Uterus (tissue), 4 donors: ENCODE measurements around the gene TBX2. TPM values are rescaled to one million over a fixed set of nuclear protein-coding genes. Genes with fewer than 3 reads are reported as not detected.

ENCODE experiments used
- DNase-seq, 2 donors: peaks; one replicate each; pipeline ENCODE4 v3.0.0-alpha.2; 2019 to 2020
- H3K27ac ChIP-seq, 2 donors: fragments of 200-600 bp; sonication (generic); 1 replicate in 1 of 2; 2 replicates in 1 of 2; pipeline ENCODE4 v1.5.1; 2016 to 2018
- H3K27me3 ChIP-seq, 2 donors: fragments of 200-600 bp; sonication (generic); one replicate each; pipeline ENCODE4 v1.5.1; 2018 to 2019; ENCODE audit warnings: control low read depth in 1 of 2
- H3K36me3 ChIP-seq, 2 donors: fragments of 200-600 bp; sonication (generic); one replicate each; pipeline ENCODE4 v1.5.1; 2019; ENCODE audit warnings: control low read depth in 1 of 2
- H3K4me1 ChIP-seq, 2 donors: fragments of 200-600 bp; sonication (generic); one replicate each; pipeline ENCODE4 v1.5.1; 2018 to 2019; ENCODE audit warnings: control low read depth in 1 of 2
- H3K4me3 ChIP-seq, 2 donors: fragments of 200-600 bp; sonication (generic); 1 replicate in 1 of 2; 2 replicates in 1 of 2; pipeline ENCODE4 v1.5.1; 2018 to 2019; ENCODE audit warnings: mild to moderate bottlenecking in 1 of 2
- H3K9me3 ChIP-seq, 2 donors: fragments of 200-600 bp; sonication (generic); one replicate each; pipeline ENCODE4 v1.5.1; 2019; ENCODE audit warnings: control low read depth in 1 of 2
- CTCF ChIP-seq, 4 experiments: fragments of 200-600 bp in 2 of 4; fragments of 450-650 bp in 2 of 4; sonication (generic) in 2 of 4; IDR thresholded peaks; one replicate each; pipeline ENCODE4 v1.5.1; 2016 to 2019; ENCODE audit warnings: antibody characterized with exemption in 4 of 4, mild to moderate bottlenecking in 2 of 4, moderate library complexity in 1 of 4
- POLR2A ChIP-seq, 2 donors: fragments of 450-650 bp; IDR thresholded peaks; one replicate each; pipeline ENCODE4 v1.6.1; 2016; ENCODE audit warnings: antibody characterized with exemption in 2 of 2, mild to moderate bottlenecking in 1 of 2, moderate library complexity in 1 of 2
- intact Hi-C: fragments of 100-400 bp; cut with DNase I; formaldehyde crosslinking; loops from one replicate; pipeline ENCODE4 v1.15.1; 2023; ENCODE audit warnings: low total_unique reads
- total RNA-seq, 4 donors: library from RNA; depleted of rRNA in 3 of 4; stranded (reverse); fragments of >200 nt in 3 of 4; gene quantifications; one replicate each; pipeline versions ENCODE4 v1.1.0 to v1.2.4, GENCODE V29; 2014 to 2023
- donor health status: DM: yes; HTN: yes; CAD: no.

The TBX2 gene
- total RNA-seq, 4 donors from 2014 or later = 0.29 to 40.5 (median 27.4) TPM

GRCh38 chr17:61455324-61456060 is 55.8 kb downstream of the TBX2 start:
- Histone ChIP-seq H3K4me3 (no peak overlapping the region), H3K27me3 (peaks cover 25 to 66% of the 10 kb centered on the region in 2 donors), H3K27ac (no peak overlapping the region), H3K4me1 (peaks cover 0 to 11% of the 10 kb centered on the region in 2 donors), H3K9me3 (no peaks in the 10 kb centered on the region), H3K36me3 (no peaks in the 10 kb centered on the region)
- no peak for DNase-seq
- intact Hi-C loops = no loop called here
- no peak for TF ChIP-seq POLR2A (IDR thresholded peaks at IDR 0.05)
- no peak for TF ChIP-seq CTCF (IDR thresholded peaks at IDR 0.05)

GRCh38 chr17:61456061-61456681 is 56.5 kb downstream of the TBX2 start:
- H3K27me3 ChIP-seq = peaks cover 25 to 60% of the 10 kb centered on the region in 2 donors

GRCh38 chr17:61456688-61457225 is 57.1 kb downstream of the TBX2 start:
- Histone ChIP-seq H3K4me3 (no peak overlapping the region), H3K9me3 (no peaks in the 10 kb centered on the region), H3K36me3 (no peaks in the 10 kb centered on the region), H3K27ac (no peak overlapping the region), H3K27me3 (peaks cover 22 to 61% of the 10 kb centered on the region in 2 donors), H3K4me1 (peaks cover 0 to 10% of the 10 kb centered on the region in 2 donors)
- intact Hi-C loops = no loop called here
- TF ChIP-seq POLR2A (IDR thresholded peaks at IDR 0.05) = no peak
- TF ChIP-seq CTCF (IDR thresholded peaks at IDR 0.05) = no peak
- DNase-seq = no peak

More at GRCh38 chr17:61456061-61456681, 56.5 kb downstream of the TBX2 start:
- intact Hi-C loops = no loop called here
- Histone ChIP-seq H3K4me3 (no peak overlapping the region), H3K27ac (no peak overlapping the region), H3K9me3 (no peaks in the 10 kb centered on the region), H3K36me3 (no peaks in the 10 kb centered on the region), H3K4me1 (peaks cover 0 to 11% of the 10 kb centered on the region in 2 donors)
- TF ChIP-seq CTCF (IDR thresholded peaks at IDR 0.05) (no peak), POLR2A (IDR thresholded peaks at IDR 0.05) (no peak)
- DNase-seq = no peak

- TF ChIP-seq CTCF (IDR thresholded peaks at IDR 0.05) (no peak), POLR2A (IDR thresholded peaks at IDR 0.05) (no peak)
- intact Hi-C loops = no loop called here
- H3K4me3 ChIP-seq = no peak overlapping the region
- no peak for DNase-seq
- no peaks in the 10 kb centered on the region for H3K9me3 ChIP-seq
- peaks cover 15 to 60% of the 10 kb centered on the region in 2 donors for H3K27me3 ChIP-seq
- H3K36me3 ChIP-seq = no peaks in the 10 kb centered on the region
- H3K27ac ChIP-seq = no peak overlapping the region
- H3K4me1 ChIP-seq = peaks cover 0 to 10% of the 10 kb centered on the region in 2 donors
Measured at GRCh38 chr17:61457226-61457983, 57.8 kb downstream of the TBX2 start.
